Activated naive CD8-positive, alpha-beta T cell (primary cell): ENCODE measurements around the gene PPP2R5D.
A peak's percentile ranks its signal among the peaks of the same experiment; 100 is the strongest.

Experiments
- H3K27ac Mint-ChIP-seq: one replicate; pipeline ENCODE4 v1.8.0; 2021; ENCODE audit warnings: mixed read lengths
- H3K27me3 Mint-ChIP-seq: one replicate; pipeline ENCODE4 v1.8.0; 2021; ENCODE audit warnings: mixed read lengths
- H3K36me3 Mint-ChIP-seq: one replicate; pipeline ENCODE4 v1.8.0; 2021; ENCODE audit warnings: mixed read lengths
- H3K4me1 Mint-ChIP-seq: one replicate; pipeline ENCODE4 v1.8.0; 2021; ENCODE audit warnings: low read depth, mixed read lengths
- H3K4me3 Mint-ChIP-seq: one replicate; pipeline ENCODE4 v1.8.0; 2021; ENCODE audit warnings: mild to moderate bottlenecking, mixed read lengths
- H3K9me3 Mint-ChIP-seq: one replicate; pipeline ENCODE4 v1.8.0; 2021; ENCODE audit warnings: low read depth, mixed read lengths

The PPP2R5D gene

GRCh38 chr6:43043310-43043709, 58.9 kb downstream of the PPP2R5D start:
- H3K9me3 Mint-ChIP-seq, result no peaks in the 10 kb centered on the region
- H3K4me3 Mint-ChIP-seq, result no peak overlapping the region
- no peaks in the 10 kb centered on the region for H3K4me1 Mint-ChIP-seq
- H3K27me3 Mint-ChIP-seq, result no peaks in the 10 kb centered on the region
- H3K36me3 Mint-ChIP-seq, result no peaks in the 10 kb centered on the region
- H3K27ac Mint-ChIP-seq, result no peak overlapping the region

GRCh38 chr6:43045371-43045930, 61.1 kb downstream of the PPP2R5D start:
- no peaks in the 10 kb centered on the region for H3K36me3 Mint-ChIP-seq
- H3K9me3 Mint-ChIP-seq, result no peaks in the 10 kb centered on the region
- no peak overlapping the region for H3K27ac Mint-ChIP-seq
- no peak overlapping the region for H3K4me3 Mint-ChIP-seq
- H3K27me3 Mint-ChIP-seq, result no peaks in the 10 kb centered on the region
- H3K4me1 Mint-ChIP-seq, result peaks cover under 1% of the 10 kb centered on the region

- Mint-ChIP-seq H3K9me3 (no peaks in the 10 kb centered on the region), H3K27ac (no peak overlapping the region), H3K36me3 (peaks cover 2% of the 10 kb centered on the region), H3K27me3 (no peaks in the 10 kb centered on the region), H3K4me3 (no peak overlapping the region), H3K4me1 (peaks cover 18% of the 10 kb centered on the region)
Observed at GRCh38 chr6:43047998-43048397, 63.6 kb downstream of the PPP2R5D start.

- H3K9me3 Mint-ChIP-seq, result no peaks in the 10 kb centered on the region
- H3K27me3 Mint-ChIP-seq, result no peaks in the 10 kb centered on the region
- H3K4me3 Mint-ChIP-seq, result no peak overlapping the region
- H3K4me1 Mint-ChIP-seq, result peaks cover 29% of the 10 kb centered on the region
- H3K27ac Mint-ChIP-seq, result peak overlapping the region; percentile 68
- H3K36me3 Mint-ChIP-seq, result peaks cover 2% of the 10 kb centered on the region
Observed at GRCh38 chr6:43050981-43051380, 66.6 kb downstream of the PPP2R5D start.

GRCh38 chr6:43052225-43052841, 68.0 kb downstream of the PPP2R5D start:
- peaks cover 2% of the 10 kb centered on the region for H3K36me3 Mint-ChIP-seq
- H3K27me3 Mint-ChIP-seq, result no peaks in the 10 kb centered on the region
- H3K4me1 Mint-ChIP-seq, result peaks cover 33% of the 10 kb centered on the region
- peak overlapping the region; percentile 95 for H3K4me3 Mint-ChIP-seq
- peak overlapping the region; percentile 94 for H3K27ac Mint-ChIP-seq
- no peaks in the 10 kb centered on the region for H3K9me3 Mint-ChIP-seq

- H3K27me3 Mint-ChIP-seq, result no peaks in the 10 kb centered on the region
- peak overlapping the region; percentile 95 for H3K4me3 Mint-ChIP-seq
- no peaks in the 10 kb centered on the region for H3K9me3 Mint-ChIP-seq
- H3K36me3 Mint-ChIP-seq, result peaks cover 2% of the 10 kb centered on the region
- peaks cover 38% of the 10 kb centered on the region for H3K4me1 Mint-ChIP-seq
- H3K27ac Mint-ChIP-seq, result peak overlapping the region; percentile 94
Observed at GRCh38 chr6:43052842-43053544, 68.6 kb downstream of the PPP2R5D start.

- Mint-ChIP-seq H3K4me1 (peaks cover 44% of the 10 kb centered on the region), H3K9me3 (no peaks in the 10 kb centered on the region), H3K36me3 (peaks cover 2% of the 10 kb centered on the region), H3K27me3 (no peaks in the 10 kb centered on the region), H3K4me3 (peak within 1 kb of the TSS; percentile 95), H3K27ac (peak within 1 kb of the TSS; percentile 94)
Observed at GRCh38 chr6:43053545-43054205, 69.3 kb downstream of the PPP2R5D start, which contains the start of gene CUL7. Gene CUL7 (minus strand): TSS chr6:43053851. CDS start chr6:43052788, 1,063 bp downstream.

GRCh38 chr6:43054206-43054943, 70.0 kb downstream of the PPP2R5D start:
- peaks cover 46% of the 10 kb centered on the region for H3K4me1 Mint-ChIP-seq
- peak overlapping the region; percentile 91 for H3K27ac Mint-ChIP-seq
- H3K36me3 Mint-ChIP-seq, result peaks cover 2% of the 10 kb centered on the region
- no peaks in the 10 kb centered on the region for H3K9me3 Mint-ChIP-seq
- no peaks in the 10 kb centered on the region for H3K27me3 Mint-ChIP-seq
- H3K4me3 Mint-ChIP-seq, result peak overlapping the region; percentile 95

- H3K9me3 Mint-ChIP-seq, result no peaks in the 10 kb centered on the region
- H3K4me3 Mint-ChIP-seq, result peak overlapping the region; percentile 52
- H3K27ac Mint-ChIP-seq, result no peak overlapping the region
- peaks cover 2% of the 10 kb centered on the region for H3K36me3 Mint-ChIP-seq
- H3K4me1 Mint-ChIP-seq, result peaks cover 57% of the 10 kb centered on the region
- H3K27me3 Mint-ChIP-seq, result no peaks in the 10 kb centered on the region
Observed at GRCh38 chr6:43055966-43056365, 71.6 kb downstream of the PPP2R5D start.

GRCh38 chr6:43058531-43058930, 74.2 kb downstream of the PPP2R5D start:
- peak overlapping the region; percentile 97 for H3K4me3 Mint-ChIP-seq
- peaks cover 2% of the 10 kb centered on the region for H3K36me3 Mint-ChIP-seq

GRCh38 chr6:43059168-43060033, 75.0 kb downstream of the PPP2R5D start, which contains the start of the genes KLC4 and MRPL2:
Gene KLC4 (plus strand): TSS chr6:43059631. CDS start chr6:43061336, 1,705 bp downstream.
Gene MRPL2 (minus strand): TSS chr6:43059434. CDS start chr6:43059381, 53 bp downstream.
- Mint-ChIP-seq H3K4me1 (peaks cover 43% of the 10 kb centered on the region), H3K36me3 (peaks cover 6% of the 10 kb centered on the region), H3K27ac (peak within 1 kb of the TSS; percentile 99), H3K4me3 (peak within 1 kb of the TSS; percentile 97), H3K9me3 (no peaks in the 10 kb centered on the region), H3K27me3 (no peaks in the 10 kb centered on the region)

More at GRCh38 chr6:43058531-43058930, 74.2 kb downstream of the PPP2R5D start:
- Mint-ChIP-seq H3K4me1 (peaks cover 49% of the 10 kb centered on the region), H3K27me3 (no peaks in the 10 kb centered on the region), H3K9me3 (no peaks in the 10 kb centered on the region), H3K27ac (peak overlapping the region; percentile 99)

- Mint-ChIP-seq H3K4me1 (peaks cover 41% of the 10 kb centered on the region), H3K4me3 (peak overlapping the region; percentile 97)
Observed at GRCh38 chr6:43060034-43060754, 75.8 kb downstream of the PPP2R5D start.

More at GRCh38 chr6:43060034-43060754, 75.8 kb downstream of the PPP2R5D start:
- Mint-ChIP-seq H3K27me3 (no peaks in the 10 kb centered on the region), H3K9me3 (no peaks in the 10 kb centered on the region), H3K27ac (peak overlapping the region; percentile 99), H3K36me3 (peaks cover 11% of the 10 kb centered on the region)
